Keratinocyte (primary cell): ENCODE data around the gene PEAR1. TPM values are rescaled to one million over a fixed set of nuclear protein-coding genes. Genes with fewer than 3 reads are reported as not detected.

Experiments used
- DNase-seq: peaks from one replicate; pipeline ENCODE4 v3.0.0-alpha.2; 2011; ENCODE audit warnings: low read depth, missing footprints, low spot score
- FAIRE-seq: peaks from 2 replicates; lab custom pipeline; 2011; peaks lifted over from hg19 to GRCh38; lab: Jason Lieb, UNC
- H2AFZ ChIP-seq: 2 replicates; pipeline ENCODE4 v1.6.0; 2012; ENCODE audit warnings: low read length, control low read depth, inconsistent platforms; ENCODE audit not compliant: control insufficient read depth
- H3K27ac ChIP-seq: 2 replicates; pipeline ENCODE4 v1.5.1; 2011; ENCODE audit warnings: low read length; ENCODE audit not compliant: control insufficient read depth, insufficient read depth
- H3K27me3 ChIP-seq: 3 replicates; pipeline ENCODE4 v1.6.0; 2011; ENCODE audit warnings: low read length; ENCODE audit not compliant: control insufficient read depth, insufficient read depth; ENCODE audit errors: extremely low read depth
- H3K36me3 ChIP-seq, 2 experiments: 2 replicates in 1 of 2; 3 replicates in 1 of 2; pipeline ENCODE4 v1.5.1; 2011; ENCODE audit warnings: low read length in 2 of 2, mild to moderate bottlenecking in 1 of 2; ENCODE audit not compliant: control insufficient read depth in 2 of 2, insufficient read depth in 2 of 2; ENCODE audit errors: extremely low read depth in 1 of 2
- H3K4me1 ChIP-seq: 3 replicates; pipeline ENCODE4 v1.5.1; 2011; ENCODE audit warnings: low read length; ENCODE audit not compliant: control insufficient read depth, insufficient read depth; ENCODE audit errors: extremely low read depth
- H3K4me2 ChIP-seq: 3 replicates; pipeline ENCODE4 v1.6.0; 2011; ENCODE audit warnings: low read depth, low read length; ENCODE audit not compliant: control insufficient read depth, insufficient read depth; ENCODE audit errors: extremely low read depth
- H3K4me3 ChIP-seq, 3 experiments: fragments of 200-600 bp in 1 of 3; sonication (generic) in 1 of 3; 2 replicates in 2 of 3; 3 replicates in 1 of 3; pipeline ENCODE4 v1.5.1; 2011 to 2016; ENCODE audit warnings: low read length in 3 of 3, mild to moderate bottlenecking in 3 of 3, control low read depth in 2 of 3, inconsistent platforms in 1 of 3, low read depth in 1 of 3, mixed read lengths in 1 of 3, mixed run types in 1 of 3, moderate library complexity in 1 of 3; ENCODE audit not compliant: control insufficient read depth in 2 of 3, insufficient read depth in 2 of 3; ENCODE audit errors: extremely low read depth in 1 of 3
- H3K79me2 ChIP-seq: 2 replicates; pipeline ENCODE4 v1.6.0; 2012; ENCODE audit warnings: low read length; ENCODE audit not compliant: control insufficient read depth, insufficient read depth
- H3K9ac ChIP-seq: 3 replicates; pipeline ENCODE4 v1.6.0; 2011; ENCODE audit warnings: low read length; ENCODE audit not compliant: control insufficient read depth, insufficient read depth; ENCODE audit errors: extremely low read depth
- H3K9me1 ChIP-seq: 3 replicates; pipeline ENCODE4 v1.6.0; 2011; ENCODE audit warnings: low read length; ENCODE audit not compliant: control insufficient read depth, insufficient read depth; ENCODE audit errors: extremely low read depth
- H3K9me3 ChIP-seq: 2 replicates; pipeline ENCODE4 v1.5.1; 2012; ENCODE audit warnings: low read depth, low read length; ENCODE audit not compliant: control insufficient read depth
- H4K20me1 ChIP-seq: 3 replicates; pipeline ENCODE4 v1.6.0; 2011; ENCODE audit warnings: low read length; ENCODE audit not compliant: control insufficient read depth, insufficient read depth; ENCODE audit errors: extremely low read depth
- CTCF ChIP-seq, 3 experiments: IDR thresholded peaks in 1 of 3; conservative IDR thresholded peaks in 1 of 3; optimal IDR thresholded peaks in 1 of 3; 2 replicates in 2 of 3; 3 replicates in 1 of 3; pipeline versions ENCODE3 to v1.5.1; 2011; ENCODE audit warnings: low read length in 3 of 3, mild to moderate bottlenecking in 3 of 3, moderate library complexity in 2 of 3, control low read depth in 1 of 3, inconsistent platforms in 1 of 3; ENCODE audit not compliant: insufficient read depth in 2 of 3; ENCODE audit errors: extremely low read depth in 1 of 3
- EZH2 ChIP-seq: IDR thresholded peaks from one replicate; pipeline ENCODE4 v1.6.1; 2012; ENCODE audit warnings: inconsistent platforms, mild to moderate bottlenecking, low read length, moderate library complexity
- dilution Hi-C: fragments of 300-500 bp; cut with MboI; formaldehyde crosslinking; loops from one replicate; pipeline ENCODE4 v1.7.0; 2020; ENCODE audit warnings: low sequenced_read_pairs; ENCODE audit not compliant: extremely low pct_ligation_motif_present
- polyA plus RNA-seq, 5 experiments: library from polyadenylated mRNA; depleted of rRNA in 3 of 5; stranded (reverse) in 3 of 5; stranded (forward) in 1 of 5; unstranded in 1 of 5; fragments of >200 nt; gene quantifications; 1 replicate in 1 of 5; 2 replicates in 3 of 5; 3 replicates in 1 of 5; pipeline versions ENCODE4 v1.2.1 to v1.2.3, GENCODE V29; 2011 to 2012; ENCODE audit warnings: missing spikeins in 2 of 5, low read depth in 1 of 5, low replicate concordance in 1 of 5

The PEAR1 gene
- polyA plus RNA-seq, 1 donor (not counting 4 experiments of a cell fraction or from before 2014, with no cell fraction given) = 4.2 TPM

GRCh38 chr1:156860628-156861423 is 32.7 kb upstream of the PEAR1 start, which contains the start of gene NTRK1:
Gene NTRK1, plus strand, starts transcription at chr1:156860865. Its CDS starts 70 bp downstream, at chr1:156860935.
- Histone ChIP-seq H3K4me2 (peak within 1 kb of the TSS; percentile 65), H3K36me3 (no peaks in the 10 kb centered on the region), H3K27ac (no peak within 1 kb of the TSS), H3K9ac (peak within 1 kb of the TSS; percentile 6), H4K20me1 (peaks cover 4% of the 10 kb centered on the region), H3K9me3 (no peaks in the 10 kb centered on the region), H2AFZ (peak within 1 kb of the TSS; percentile 8), H3K4me1 (peaks cover 12% of the 10 kb centered on the region), H3K27me3 (peaks cover 77% of the 10 kb centered on the region), H3K79me2 (no peaks in the 10 kb centered on the region), H3K4me3 (peak within 1 kb of the TSS; percentile 4 to 35 (median 24)), H3K9me1 (no peaks in the 10 kb centered on the region)
- dilution Hi-C loops = no loop called here
- FAIRE-seq (no peak), DNase-seq (no peak)
- TF ChIP-seq CTCF (optimal IDR thresholded peaks at IDR 0.05 in 1 of 3, IDR thresholded peaks at IDR 0.05 in 1 of 3, conservative IDR thresholded peaks at IDR 0.05 in 1 of 3; ENCODE audit: extremely low read depth in 1 of 3, insufficient read depth in 2 of 3, low read length in 3 of 3) (no peak), EZH2 (peak; percentile 72)

- TF ChIP-seq CTCF (optimal IDR thresholded peaks at IDR 0.05 in 1 of 3, IDR thresholded peaks at IDR 0.05 in 1 of 3, conservative IDR thresholded peaks at IDR 0.05 in 1 of 3; ENCODE audit: extremely low read depth in 1 of 3, insufficient read depth in 2 of 3, low read length in 3 of 3) (no peak), EZH2 (no peak)
- H4K20me1 ChIP-seq = peaks cover 4% of the 10 kb centered on the region
- H3K27ac ChIP-seq = no peak overlapping the region
- no peaks in the 10 kb centered on the region for H3K79me2 ChIP-seq
- H3K4me1 ChIP-seq = peaks cover 12% of the 10 kb centered on the region
- no peaks in the 10 kb centered on the region for H3K9me1 ChIP-seq
- DNase-seq (no peak), FAIRE-seq (no peak)
- H3K27me3 ChIP-seq = peaks cover 64% of the 10 kb centered on the region
- H3K36me3 ChIP-seq = no peaks in the 10 kb centered on the region
- no peak overlapping the region for H3K4me3 ChIP-seq
- H2AFZ ChIP-seq = no peak overlapping the region
- no peak overlapping the region for H3K4me2 ChIP-seq
- no peak overlapping the region for H3K9ac ChIP-seq
- dilution Hi-C loops = no loop called here
- H3K9me3 ChIP-seq = no peaks in the 10 kb centered on the region
Observed at GRCh38 chr1:156862584-156862983, 30.9 kb upstream of the PEAR1 start.
